Gastroesophageal sphincter (tissue), 4 donors: ENCODE measurements around the gene SLC35B4. TPM values are rescaled to one million over a fixed set of nuclear protein-coding genes. Genes with fewer than 3 reads are reported as not detected.

Experiments
- ATAC-seq: fragments of 150-250 bp; one replicate; pipeline ENCODE4 v1.9.1; 2016; ENCODE audit warnings: mild to moderate bottlenecking, moderate library complexity
- H3K27ac ChIP-seq, 4 donors: fragments of 200-600 bp; sonication (generic) in 3 of 4; 1 replicate in 3 of 4; 2 replicates in 1 of 4; pipeline ENCODE4 v1.5.1; 2016 to 2019
- H3K27me3 ChIP-seq: fragments of 200-600 bp; sonication (generic); one replicate; pipeline ENCODE4 v1.5.1; 2019
- H3K36me3 ChIP-seq, 2 donors: fragments of 200-600 bp; sonication (generic); one replicate each; pipeline ENCODE4 v1.5.1; 2019; ENCODE audit warnings: control low read depth in 1 of 2
- H3K4me1 ChIP-seq, 3 donors: fragments of 200-600 bp; sonication (generic); 1 replicate in 2 of 3; 2 replicates in 1 of 3; pipeline ENCODE4 v1.5.1; 2016 to 2019; ENCODE audit warnings: control low read depth in 2 of 3
- H3K4me3 ChIP-seq, 2 donors: fragments of 200-600 bp; sonication (generic); one replicate each; pipeline ENCODE4 v1.5.1; 2019; ENCODE audit warnings: mild to moderate bottlenecking in 1 of 2, moderate library complexity in 1 of 2
- H3K9me3 ChIP-seq, 3 donors: fragments of 200-600 bp; sonication (generic); one replicate each; pipeline ENCODE4 v1.5.1; 2017 to 2019; ENCODE audit warnings: control low read depth in 2 of 3
- CTCF ChIP-seq, 4 experiments: fragments of 200-600 bp in 2 of 4; fragments of 450-650 bp in 2 of 4; sonication (generic) in 1 of 4; IDR thresholded peaks; one replicate each; pipeline ENCODE4 v1.5.1; 2017 to 2019; ENCODE audit warnings: antibody characterized with exemption in 4 of 4, mild to moderate bottlenecking in 2 of 4, moderate library complexity in 2 of 4
- EP300 ChIP-seq: sonication (generic); formaldehyde crosslinking; IDR thresholded peaks from one replicate; pipeline ENCODE4 v1.6.1; 2017; ENCODE audit warnings: antibody characterized with exemption, mild to moderate bottlenecking
- POLR2A ChIP-seq, 2 donors: fragments of 450-650 bp; IDR thresholded peaks; one replicate each; pipeline ENCODE4 v1.6.1; 2017; ENCODE audit warnings: antibody characterized with exemption in 2 of 2, mild to moderate bottlenecking in 2 of 2, moderate library complexity in 1 of 2
- POLR2AphosphoS5 ChIP-seq: sonication (generic); formaldehyde crosslinking; IDR thresholded peaks from one replicate; pipeline ENCODE4 v1.6.1; 2017; ENCODE audit warnings: antibody characterized with exemption
- WGBS, 2 donors: methylation state at CpG; one replicate each; pipeline ENCODE4 v1.1.5; 2018; ENCODE audit warnings: low coverage in 1 of 2; 5-methylcytosine and 5-hydroxymethylcytosine counted together
- total RNA-seq, 4 donors: library from RNA; depleted of rRNA; stranded (reverse); fragments of >200 nt; gene quantifications; one replicate each; pipeline ENCODE4 v1.1.0, GENCODE V29; 2016

Gene SLC35B4
- total RNA-seq, 4 donors from 2014 or later: 7.3 to 14.4 (median 10.7) TPM

- Histone ChIP-seq H3K9me3 (no peaks in the 10 kb centered on the region), H3K4me3 (no peak overlapping the region), H3K36me3 (no peaks in the 10 kb centered on the region), H3K4me1 (no peaks in the 10 kb centered on the region), H3K27me3 (no peaks in the 10 kb centered on the region), H3K27ac (no peak overlapping the region)
- WGBS, 2 donors: 81 to 87% methylated on average over 6 to 7 of the region's 8 CpGs
- no peak for TF ChIP-seq EP300
- no peak for TF ChIP-seq CTCF (IDR thresholded peaks at IDR 0.05)
- TF ChIP-seq POLR2AphosphoS5: no peak
- no peak for TF ChIP-seq POLR2A (IDR thresholded peaks at IDR 0.05)
- no peak for ATAC-seq
These were observed 46.1 kb upstream of the SLC35B4 start for GRCh38 chr7:134362587-134363483.

- no peaks in the 10 kb centered on the region for H3K36me3 ChIP-seq
- H3K27ac ChIP-seq: no peak overlapping the region
- TF ChIP-seq POLR2AphosphoS5: no peak
- no peak for TF ChIP-seq CTCF (IDR thresholded peaks at IDR 0.05)
- no peak for TF ChIP-seq POLR2A (IDR thresholded peaks at IDR 0.05)
- TF ChIP-seq EP300: no peak
- ATAC-seq: no peak
- no peaks in the 10 kb centered on the region for H3K4me1 ChIP-seq
- no peak overlapping the region for H3K4me3 ChIP-seq
- H3K27me3 ChIP-seq: no peaks in the 10 kb centered on the region
- no peaks in the 10 kb centered on the region for H3K9me3 ChIP-seq
- WGBS, 2 donors: 70 to 100% methylated on average over 1 to 5 of the region's 5 CpGs
These were observed 43.2 kb upstream of the SLC35B4 start for GRCh38 chr7:134359787-134360432.

- no peak for TF ChIP-seq POLR2A (IDR thresholded peaks at IDR 0.05)
- TF ChIP-seq EP300: no peak
- TF ChIP-seq CTCF (IDR thresholded peaks at IDR 0.05): no peak
- no peak for TF ChIP-seq POLR2AphosphoS5
These were observed 40.8 kb upstream of the SLC35B4 start for GRCh38 chr7:134357486-134357885.

GRCh38 chr7:134356421-134356936, 39.7 kb upstream of the SLC35B4 start:
- no peaks in the 10 kb centered on the region for H3K4me1 ChIP-seq
- WGBS, 2 donors: 65 to 71% methylated on average over 4 to 5 of the region's 9 CpGs
- no peaks in the 10 kb centered on the region for H3K9me3 ChIP-seq
- TF ChIP-seq POLR2AphosphoS5: no peak
- TF ChIP-seq EP300: no peak
- no peak for TF ChIP-seq CTCF (IDR thresholded peaks at IDR 0.05)
- TF ChIP-seq POLR2A (IDR thresholded peaks at IDR 0.05): no peak
- H3K27ac ChIP-seq: no peak overlapping the region
- ATAC-seq: no peak
- no peaks in the 10 kb centered on the region for H3K27me3 ChIP-seq
- H3K4me3 ChIP-seq: no peak overlapping the region
- no peaks in the 10 kb centered on the region for H3K36me3 ChIP-seq

More at GRCh38 chr7:134357486-134357885, 40.8 kb upstream of the SLC35B4 start:
- ATAC-seq: no peak
- WGBS, 2 donors: 96 to 98% methylated on average over 3 to 4 of the region's 4 CpGs
- Histone ChIP-seq H3K4me3 (no peak overlapping the region), H3K27ac (no peak overlapping the region), H3K9me3 (no peaks in the 10 kb centered on the region), H3K36me3 (no peaks in the 10 kb centered on the region), H3K4me1 (no peaks in the 10 kb centered on the region), H3K27me3 (no peaks in the 10 kb centered on the region)
